ENCODE data around the gene KRT3.
"Not testable (repeated sequence)": the region's sequence is repeated elsewhere in the genome, so short reads cannot be mapped to it uniquely, and the experiment has no call there.

KRT3 gene

DNA sequence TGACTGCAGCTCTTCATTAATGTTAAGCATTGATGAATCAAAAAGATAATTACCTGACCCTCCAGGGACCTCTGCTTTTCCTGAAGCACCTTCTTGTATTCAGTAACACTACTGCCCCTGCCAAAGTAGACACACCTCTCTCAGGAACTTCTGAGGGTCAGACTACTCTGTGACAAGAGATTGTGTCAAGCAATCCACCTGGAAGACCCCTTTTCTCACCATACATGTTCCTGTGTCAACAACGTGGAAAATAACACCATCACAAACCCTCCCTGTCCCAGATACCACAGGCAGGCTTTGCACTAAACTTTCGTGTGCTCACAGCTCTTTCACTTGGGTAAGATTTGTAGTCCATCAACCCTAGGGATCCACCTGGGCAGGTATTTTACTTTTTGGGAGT is 31.9 kb downstream of the KRT3 start:
- Histone ChIP-seq H3K9ac (no peak overlapping the region), H3K27ac (no peak overlapping the region), H4K20me1 (no peaks in the 10 kb centered on the region), H3K4me3 (no peak overlapping the region), H3K36me3 (no peaks in the 10 kb centered on the region), H3K9me3 (replicated peaks in 1 of 11) (peaks cover 35 to 47% (median 35%) of the 10 kb centered on the region in 11 experiments), H3K4me1 (no peaks in the 10 kb centered on the region), H3K4me2 (no peak overlapping the region), H3K27me3 (no peaks in the 10 kb centered on the region)
- TF ChIP-seq Cebpa-rat (IDR thresholded peaks at IDR 0.05): no peak

DNA sequence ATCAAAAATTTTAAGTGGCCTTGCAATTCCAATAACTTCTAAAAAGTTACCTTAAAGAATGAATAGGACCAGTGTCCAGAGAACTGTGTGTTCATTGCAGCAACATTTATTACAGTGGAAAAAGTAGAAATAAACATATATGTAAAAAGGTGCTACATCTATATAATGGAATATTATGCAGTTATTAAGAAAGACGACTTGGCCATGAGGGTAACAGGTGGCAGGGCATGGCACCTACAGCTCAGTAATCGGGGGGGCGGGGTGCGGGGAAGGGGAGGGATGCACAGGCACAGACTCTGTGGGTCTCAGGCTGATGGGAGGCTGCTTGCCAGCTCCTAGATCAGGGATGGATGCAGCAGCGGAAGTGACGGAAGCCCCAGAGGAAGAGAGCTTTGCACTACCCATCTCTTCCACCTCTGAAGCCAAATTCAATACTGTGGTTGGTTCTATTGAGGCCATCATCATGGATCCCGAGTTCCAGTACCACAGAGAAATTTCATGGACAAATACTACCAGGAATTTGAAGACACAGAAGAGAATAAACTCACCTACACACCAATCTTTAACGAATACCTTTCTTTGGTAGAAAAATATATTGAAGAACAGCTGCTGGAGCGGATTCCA is 32.8 kb downstream of the KRT3 start:
- H3K4me2 ChIP-seq: no peak overlapping the region
- no peak overlapping the region for H3K4me3 ChIP-seq
- H3K36me3 ChIP-seq: no peaks in the 10 kb centered on the region
- H3K27ac ChIP-seq: no peak overlapping the region
- peaks cover 36 to 55% (median 43%) of the 10 kb centered on the region in 11 experiments for H3K9me3 ChIP-seq (replicated peaks in 1 of 11)
- H4K20me1 ChIP-seq: no peaks in the 10 kb centered on the region
- no peaks in the 10 kb centered on the region for H3K27me3 ChIP-seq
- no peaks in the 10 kb centered on the region for H3K4me1 ChIP-seq
- no peak for TF ChIP-seq Cebpa-rat (IDR thresholded peaks at IDR 0.05)
- no peak overlapping the region for H3K9ac ChIP-seq

DNA sequence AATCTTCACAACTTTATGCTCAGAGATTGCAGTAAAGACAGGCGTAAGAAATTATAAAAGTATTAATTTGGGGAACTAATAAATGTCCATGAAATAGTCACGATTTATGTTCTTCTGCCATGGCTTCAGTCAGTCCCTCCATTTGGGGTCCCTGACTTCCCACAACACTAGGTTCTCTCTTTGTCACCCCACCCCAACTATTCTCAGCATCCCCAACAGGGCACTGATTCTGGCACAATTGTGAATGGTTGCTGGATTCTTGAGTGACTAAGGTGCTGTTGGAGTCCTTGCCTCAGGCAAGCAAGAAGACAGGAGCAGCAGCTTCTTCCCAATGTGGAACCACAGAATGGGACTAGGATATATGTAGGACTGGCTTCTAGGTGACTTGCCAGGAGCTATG is 34.1 kb downstream of the KRT3 start:
- no peak overlapping the region for H3K4me3 ChIP-seq
- H3K4me2 ChIP-seq: no peak overlapping the region
- H3K36me3 ChIP-seq: no peaks in the 10 kb centered on the region
- H4K20me1 ChIP-seq: no peaks in the 10 kb centered on the region
- no peaks in the 10 kb centered on the region for H3K27me3 ChIP-seq
- H3K9ac ChIP-seq: no peak overlapping the region
- H3K9me3 ChIP-seq (replicated peaks in 1 of 11): peaks cover 36 to 59% (median 43%) of the 10 kb centered on the region in 11 experiments
- no peak for TF ChIP-seq Cebpa-rat (IDR thresholded peaks at IDR 0.05)
- no peaks in the 10 kb centered on the region for H3K4me1 ChIP-seq
- H3K27ac ChIP-seq: no peak overlapping the region

DNA sequence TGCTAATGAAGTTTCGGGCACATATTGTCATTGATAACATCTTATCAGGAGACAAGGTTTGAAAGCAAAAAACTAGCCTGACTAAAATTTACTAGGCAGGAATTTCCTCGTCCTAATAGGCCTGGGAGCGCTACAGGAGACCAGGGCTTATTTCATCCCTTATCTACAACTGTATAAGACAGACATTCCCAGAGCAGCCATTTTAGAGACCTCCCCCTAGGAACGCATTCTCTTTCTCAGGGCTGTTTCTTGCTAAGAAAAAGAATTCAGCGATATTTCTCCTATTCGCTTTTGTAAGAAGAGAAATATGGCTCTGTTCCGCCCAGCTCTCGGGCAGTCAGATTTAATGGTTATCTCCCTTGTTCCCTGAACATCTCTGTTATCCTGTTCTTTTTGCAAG is 34.7 kb downstream of the KRT3 start:
- H3K4me3 ChIP-seq, H3K27me3 ChIP-seq, H3K9ac ChIP-seq, H3K36me3 ChIP-seq, H3K4me2 ChIP-seq, H3K27ac ChIP-seq, H4K20me1 ChIP-seq, H3K4me1 ChIP-seq: not testable (repeated sequence)
- peaks cover 36 to 59% (median 43%) of the 10 kb centered on the region in 11 experiments for H3K9me3 ChIP-seq (replicated peaks in 1 of 11)

DNA sequence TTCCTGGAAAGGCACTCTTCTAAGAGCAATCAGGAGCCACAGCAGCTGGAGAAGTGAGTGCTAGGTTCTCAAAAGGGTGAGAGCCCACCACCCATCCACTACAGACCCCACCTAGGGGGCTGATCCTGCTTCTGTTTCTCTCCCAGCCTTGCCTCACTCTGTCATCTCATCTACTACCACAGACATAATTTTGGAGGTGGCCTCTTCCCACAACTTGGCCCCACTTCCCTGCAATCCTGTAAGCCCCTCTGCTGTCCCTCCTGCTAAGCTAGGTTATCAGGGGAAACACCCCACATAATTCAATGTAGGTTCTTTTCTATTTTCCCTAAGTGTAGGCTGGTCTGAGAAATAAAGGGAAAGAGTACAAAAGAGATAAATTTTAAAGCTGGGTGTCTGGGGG is 35.3 kb downstream of the KRT3 start:
- Histone ChIP-seq H4K20me1 (no peaks in the 10 kb centered on the region), H3K27me3 (no peaks in the 10 kb centered on the region), H3K4me2 (no peak overlapping the region), H3K4me3 (no peak overlapping the region; a peak in 1 of 20 replicates), H3K9ac (no peak overlapping the region), H3K27ac (no peak overlapping the region), H3K36me3 (no peaks in the 10 kb centered on the region), H3K4me1 (no peaks in the 10 kb centered on the region), H3K9me3 (replicated peaks in 1 of 11) (peaks cover 36 to 59% (median 43%) of the 10 kb centered on the region in 11 experiments)
- TF ChIP-seq Cebpa-rat (IDR thresholded peaks at IDR 0.05): no peak

DNA sequence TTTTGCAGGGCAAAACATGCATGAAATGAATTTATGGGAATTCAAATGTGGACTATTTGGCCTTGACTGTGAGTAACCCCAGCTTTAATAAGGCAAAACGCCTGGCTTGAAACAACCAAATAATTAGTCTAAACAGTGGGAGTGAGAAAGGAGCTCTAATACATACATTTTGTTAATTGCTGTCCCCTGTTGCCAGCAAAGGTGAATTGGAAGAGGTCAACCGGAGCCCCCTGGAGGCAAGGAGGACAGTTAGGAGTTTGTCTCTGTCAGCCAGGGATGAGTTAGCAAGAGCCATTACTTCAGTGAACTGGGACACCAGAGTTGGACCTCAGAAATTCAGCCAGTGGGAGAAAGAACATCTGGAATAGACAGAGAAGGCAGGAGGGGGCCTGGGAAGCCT is 36.2 kb downstream of the KRT3 start:
- H3K4me3 ChIP-seq: no peak overlapping the region
- no peak overlapping the region for H3K4me2 ChIP-seq
- no peak for TF ChIP-seq Cebpa-rat (IDR thresholded peaks at IDR 0.05)
- H3K27ac ChIP-seq: no peak overlapping the region
- H3K9ac ChIP-seq: no peak overlapping the region
- no peaks in the 10 kb centered on the region for H3K4me1 ChIP-seq
- no peaks in the 10 kb centered on the region for H3K36me3 ChIP-seq
- no peaks in the 10 kb centered on the region for H4K20me1 ChIP-seq
- H3K27me3 ChIP-seq: no peaks in the 10 kb centered on the region
- H3K9me3 ChIP-seq (replicated peaks in 1 of 11): peaks cover 36 to 59% (median 43%) of the 10 kb centered on the region in 11 experiments

DNA sequence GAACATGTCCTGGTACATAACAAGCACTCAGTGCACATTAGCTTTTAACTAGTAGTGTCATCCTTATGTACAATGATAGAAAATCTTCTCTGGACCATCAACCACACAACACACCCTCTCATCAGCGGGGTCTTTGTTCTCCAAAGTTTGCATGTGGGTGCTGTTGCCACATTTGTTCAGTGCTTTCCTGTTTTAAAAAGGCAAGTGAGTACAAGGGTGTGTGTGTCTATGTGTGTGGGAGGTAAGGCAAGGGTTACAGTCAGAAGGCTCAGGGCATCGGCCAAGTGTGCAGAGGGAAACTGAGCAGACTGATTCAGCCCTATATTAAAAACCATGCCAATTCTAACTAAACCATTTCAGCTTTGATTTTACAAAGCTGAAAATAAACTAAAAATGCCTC is 36.7 kb downstream of the KRT3 start:
- H3K27ac ChIP-seq: no peak overlapping the region
- H3K9ac ChIP-seq: no peak overlapping the region
- H4K20me1 ChIP-seq: no peaks in the 10 kb centered on the region
- H3K4me3 ChIP-seq: no peak overlapping the region
- no peaks in the 10 kb centered on the region for H3K27me3 ChIP-seq
- H3K36me3 ChIP-seq: no peaks in the 10 kb centered on the region
- TF ChIP-seq Cebpa-rat (IDR thresholded peaks at IDR 0.05): no peak
- no peak overlapping the region for H3K4me2 ChIP-seq
- H3K4me1 ChIP-seq: no peaks in the 10 kb centered on the region
- H3K9me3 ChIP-seq (replicated peaks in 1 of 11): peaks cover 36 to 59% (median 43%) of the 10 kb centered on the region in 11 experiments

DNA sequence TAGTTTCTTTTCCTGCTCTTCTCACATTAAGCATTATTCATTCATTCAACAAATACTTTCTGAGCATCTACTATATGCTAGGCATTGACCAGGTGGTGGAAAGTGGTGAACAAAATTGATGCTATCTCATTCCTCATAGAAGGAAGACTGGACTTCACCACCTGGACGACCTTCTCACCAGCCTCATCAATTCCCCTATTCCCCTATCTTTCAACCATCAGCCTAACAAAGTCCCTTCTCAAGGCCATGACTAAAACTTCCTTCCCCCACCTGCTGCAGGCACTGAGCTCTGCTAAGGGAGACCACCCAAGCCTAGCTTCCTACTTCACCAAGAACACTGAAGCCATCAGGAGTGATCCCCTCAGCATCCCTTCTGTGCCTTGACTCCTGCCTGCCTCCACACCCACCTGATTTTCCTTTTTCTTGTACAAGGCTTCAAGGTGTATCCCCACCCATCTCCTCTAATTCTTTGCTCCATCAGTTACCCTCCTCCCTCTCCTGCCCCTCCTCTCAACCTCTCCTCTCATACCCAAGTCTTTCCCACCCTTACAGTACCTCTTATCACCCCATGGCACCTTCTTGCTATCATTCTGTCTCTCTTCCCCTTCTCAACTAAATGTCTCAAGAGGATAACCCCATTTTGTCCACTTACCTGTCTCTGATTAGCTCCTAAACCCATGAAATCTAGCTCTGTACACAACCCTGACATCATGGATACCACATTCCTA is 38.3 kb downstream of the KRT3 start:
- no peak overlapping the region for H3K27ac ChIP-seq
- H3K4me3 ChIP-seq: no peak overlapping the region
- H3K4me2 ChIP-seq: no peak overlapping the region
- no peaks in the 10 kb centered on the region for H3K36me3 ChIP-seq
- H3K4me1 ChIP-seq: no peaks in the 10 kb centered on the region
- peaks cover 36 to 48% (median 41%) of the 10 kb centered on the region in 11 experiments for H3K9me3 ChIP-seq (replicated peaks in 1 of 11)
- H3K9ac ChIP-seq: no peak overlapping the region
- H3K27me3 ChIP-seq: no peaks in the 10 kb centered on the region
- TF ChIP-seq Cebpa-rat (IDR thresholded peaks at IDR 0.05): no peak
- H4K20me1 ChIP-seq: no peaks in the 10 kb centered on the region

DNA sequence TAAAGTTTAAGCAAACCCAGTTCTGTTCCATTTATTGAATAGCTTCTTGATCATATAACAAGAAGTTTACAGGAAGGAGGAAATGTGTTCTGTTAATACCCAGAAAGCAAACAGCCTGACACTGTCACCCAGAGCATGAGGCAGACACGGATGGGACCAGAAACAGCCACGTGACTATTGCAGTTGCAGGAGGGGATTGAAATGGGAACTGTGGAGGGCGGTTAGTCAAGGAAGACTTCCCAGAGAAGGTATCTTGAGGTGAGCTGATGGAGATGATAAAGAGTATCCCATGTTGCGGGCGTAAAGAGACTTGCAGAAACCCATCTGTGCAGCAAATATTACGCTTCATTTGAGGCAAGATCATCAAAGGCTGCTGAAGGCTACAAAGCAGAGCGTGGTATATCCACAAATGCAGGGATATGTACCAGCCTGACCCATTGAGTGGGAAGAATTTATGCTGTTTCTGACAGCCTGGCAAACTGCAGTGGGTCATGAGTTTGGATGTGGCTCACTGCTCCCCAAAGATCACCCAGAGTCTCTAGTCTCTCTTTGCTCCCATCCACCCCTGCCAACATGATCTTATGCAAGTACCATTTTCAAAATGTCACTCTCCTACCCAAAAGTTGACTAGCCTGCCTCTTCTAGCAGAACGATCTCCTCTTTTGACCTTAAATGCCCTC is 39.5 kb downstream of the KRT3 start:
- Histone ChIP-seq H3K27me3 (no peaks in the 10 kb centered on the region), H3K36me3 (no peaks in the 10 kb centered on the region), H3K27ac (no peak overlapping the region), H3K9me3 (replicated peaks in 1 of 11) (peaks cover 25 to 36% (median 30%) of the 10 kb centered on the region in 11 experiments), H4K20me1 (no peaks in the 10 kb centered on the region), H3K4me3 (no peak overlapping the region), H3K9ac (no peak overlapping the region), H3K4me1 (no peaks in the 10 kb centered on the region), H3K4me2 (no peak overlapping the region)
- TF ChIP-seq Cebpa-rat (IDR thresholded peaks at IDR 0.05): no peak
